ENCODE measurements around the gene MYCBPAP. TPM values are rescaled to one million over a fixed set of nuclear protein-coding genes. Genes with fewer than 3 reads are reported as not detected.

The MYCBPAP gene
- total and polyA plus RNA-seq, 3 experiments from 2014 or later: 0.83 to 0.86 TPM; not detected in 1

DNA sequence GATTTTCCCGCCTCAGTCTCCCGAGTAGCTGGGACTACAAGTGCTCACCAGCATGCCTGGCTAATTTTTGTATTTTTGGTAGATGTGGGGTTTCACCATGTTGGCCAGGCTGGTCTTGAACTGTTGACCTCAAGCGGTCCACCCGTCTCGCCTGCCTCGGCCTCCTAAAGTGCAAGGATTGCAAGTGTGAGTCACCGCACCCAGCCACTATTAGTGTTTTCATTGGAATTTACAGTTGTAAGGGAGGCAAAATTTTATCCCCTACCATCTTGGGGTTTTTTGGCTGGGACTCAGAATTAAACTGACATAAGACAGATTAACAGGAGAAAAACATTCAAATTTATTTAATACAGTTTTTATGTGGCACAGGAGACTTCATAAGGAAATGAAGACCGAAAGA, 12.3 kb upstream of the MYCBPAP start:
- no peaks in the 10 kb centered on the region for H3K4me1 Mint-ChIP-seq
- no peak for DNase-seq
- no peak overlapping the region for H3K4me3 Mint-ChIP-seq
- Histone ChIP-seq H3K27ac (ENCODE audit: low read depth, low read length) (no peak overlapping the region), H3K9me3 (ENCODE audit: low read length) (no peaks in the 10 kb centered on the region), H3K27me3 (ENCODE audit: insufficient read depth, low read length, poor library complexity, severe bottlenecking) (no peaks in the 10 kb centered on the region), H3K36me3 (ENCODE audit: insufficient read depth, low read length) (no peaks in the 10 kb centered on the region), H3K4me3 (ENCODE audit: low read length) (no peak overlapping the region), H3K4me1 (ENCODE audit: insufficient read depth, low read length) (no peaks in the 10 kb centered on the region)
- CTCF ChIA-PET: no interaction called here
- POLR2A ChIA-PET: no interaction called here
- H3K9me3 Mint-ChIP-seq: no peaks in the 10 kb centered on the region
- no peaks in the 10 kb centered on the region for H3K36me3 Mint-ChIP-seq
- no peak overlapping the region for H3K27ac Mint-ChIP-seq
- no peaks in the 10 kb centered on the region for H3K27me3 Mint-ChIP-seq

DNA sequence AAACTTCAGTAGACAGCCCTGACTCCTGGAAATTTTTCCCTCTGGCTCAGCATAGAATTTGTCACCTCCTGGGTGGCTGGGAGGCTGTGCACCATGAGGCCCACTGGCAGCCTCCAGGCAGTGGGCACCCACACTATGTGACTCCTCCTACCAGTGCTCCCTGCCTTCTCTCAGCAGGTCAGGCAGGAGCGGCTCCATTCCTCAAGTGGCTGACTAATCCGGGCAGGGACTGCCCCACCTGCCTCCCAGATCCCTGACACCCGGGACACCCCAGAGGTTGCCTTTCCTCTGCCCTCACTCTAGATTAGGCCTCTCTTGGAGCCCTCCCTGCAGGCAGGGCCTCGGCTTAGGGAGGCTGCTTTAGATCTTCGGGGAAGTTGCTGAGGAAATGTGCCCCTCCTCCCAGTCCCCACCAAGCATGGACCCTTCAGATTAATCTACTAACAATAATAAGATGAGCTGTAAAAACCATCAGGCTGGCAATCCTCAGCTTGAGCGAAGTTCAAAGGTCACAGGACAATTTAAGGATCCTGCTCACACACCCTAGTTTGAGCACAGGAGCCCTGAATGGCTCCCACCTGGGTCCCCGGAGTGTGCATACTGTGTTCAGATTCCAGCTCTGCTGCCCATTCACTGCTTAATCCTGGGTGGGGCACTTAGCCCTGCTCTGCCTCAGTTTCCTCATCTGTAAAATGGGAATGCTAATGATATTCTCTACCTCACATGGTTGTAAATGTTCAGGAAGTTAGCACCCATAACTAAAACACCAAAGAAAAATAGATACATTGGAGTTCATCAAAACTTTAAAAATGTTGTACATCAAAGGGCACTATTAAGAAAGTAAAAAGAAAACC, 10.0 kb upstream of the MYCBPAP start:
- Mint-ChIP-seq H3K36me3 (no peaks in the 10 kb centered on the region), H3K4me3 (no peak overlapping the region), H3K9me3 (no peaks in the 10 kb centered on the region), H3K27ac (no peak overlapping the region), H3K4me1 (no peaks in the 10 kb centered on the region), H3K27me3 (no peaks in the 10 kb centered on the region)
- Histone ChIP-seq H3K4me1 (ENCODE audit: insufficient read depth, low read length) (no peaks in the 10 kb centered on the region), H3K27me3 (ENCODE audit: insufficient read depth, low read length, poor library complexity, severe bottlenecking) (no peaks in the 10 kb centered on the region), H3K9me3 (ENCODE audit: low read length) (no peaks in the 10 kb centered on the region), H3K36me3 (ENCODE audit: insufficient read depth, low read length) (no peaks in the 10 kb centered on the region), H3K27ac (ENCODE audit: low read depth, low read length) (no peak overlapping the region), H3K4me3 (ENCODE audit: low read length) (no peak overlapping the region)
- DNase-seq: no peak
- CTCF ChIA-PET: interaction anchor here (1.1 kb wide), 1 partner anchor 19 kb away, joined by 4 read pairs; no protein-coding TSS in a partner anchor
- POLR2A ChIA-PET: interaction anchor here (0.6 kb wide), 1 partner anchor 36 kb away, joined by 3 read pairs; no protein-coding TSS in a partner anchor

- POLR2A ChIA-PET: no interaction called here
- H3K27me3 Mint-ChIP-seq: no peaks in the 10 kb centered on the region
Measured at GRCh38 chr17:50499270-50499669, 9.0 kb upstream of the MYCBPAP start.

DNA sequence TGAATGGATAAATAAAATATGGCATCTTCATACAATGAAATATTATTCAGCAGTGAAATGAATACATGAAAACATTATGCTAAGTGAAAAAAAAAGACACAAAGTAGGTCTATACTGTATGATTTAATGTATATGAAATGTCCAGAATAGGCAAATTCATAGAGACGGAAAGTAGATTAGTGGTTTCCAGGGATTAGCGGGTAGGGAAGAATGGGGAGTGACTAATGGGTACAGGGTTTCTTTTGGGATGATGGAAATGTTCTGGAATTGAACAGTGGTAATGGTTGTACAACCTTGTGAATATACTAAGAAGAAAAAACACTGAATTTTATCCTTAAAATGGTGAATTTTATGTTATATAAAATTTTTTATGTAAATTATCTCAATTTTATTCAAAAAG, 8.5 kb upstream of the MYCBPAP start:
- peaks cover 0 to 3% (median 0%) of the 10 kb centered on the region in 3 donors for H3K4me1 Mint-ChIP-seq
- no peaks in the 10 kb centered on the region for H3K9me3 Mint-ChIP-seq
- POLR2A ChIA-PET: no interaction called here
- Histone ChIP-seq H3K9me3 (ENCODE audit: low read length) (no peaks in the 10 kb centered on the region), H3K4me1 (ENCODE audit: insufficient read depth, low read length) (peaks cover 6% of the 10 kb centered on the region), H3K36me3 (ENCODE audit: insufficient read depth, low read length) (no peaks in the 10 kb centered on the region), H3K4me3 (ENCODE audit: low read length) (no peak overlapping the region), H3K27ac (ENCODE audit: low read depth, low read length) (no peak overlapping the region), H3K27me3 (ENCODE audit: insufficient read depth, low read length, poor library complexity, severe bottlenecking) (no peaks in the 10 kb centered on the region)
- H3K36me3 Mint-ChIP-seq: no peaks in the 10 kb centered on the region
- CTCF ChIA-PET: no interaction called here
- H3K27me3 Mint-ChIP-seq: no peaks in the 10 kb centered on the region
- H3K27ac Mint-ChIP-seq: no peak overlapping the region
- no peak for DNase-seq
- no peak overlapping the region for H3K4me3 Mint-ChIP-seq

More at GRCh38 chr17:50499270-50499669, 9.0 kb upstream of the MYCBPAP start:
- H3K27ac ChIP-seq (ENCODE audit: low read depth, low read length): no peak overlapping the region
- no peaks in the 10 kb centered on the region for H3K36me3 ChIP-seq (ENCODE audit: insufficient read depth, low read length)
- no peaks in the 10 kb centered on the region for H3K9me3 ChIP-seq (ENCODE audit: low read length)
- DNase-seq: no peak
- H3K27me3 ChIP-seq (ENCODE audit: insufficient read depth, low read length, poor library complexity, severe bottlenecking): no peaks in the 10 kb centered on the region
- Mint-ChIP-seq H3K4me3 (no peak overlapping the region), H3K36me3 (no peaks in the 10 kb centered on the region), H3K4me1 (peaks cover 0 to 3% (median 0%) of the 10 kb centered on the region in 3 donors), H3K27ac (no peak overlapping the region), H3K9me3 (no peaks in the 10 kb centered on the region)
- peaks cover 1% of the 10 kb centered on the region for H3K4me1 ChIP-seq (ENCODE audit: insufficient read depth, low read length)
- CTCF ChIA-PET: interaction anchor here (1.1 kb wide), 1 partner anchor 20 kb away, joined by 4 read pairs; no protein-coding TSS in a partner anchor
- H3K4me3 ChIP-seq (ENCODE audit: low read length): no peak overlapping the region

GRCh38 chr17:50501054-50501453, 7.2 kb upstream of the MYCBPAP start:
- ChIA-PET POLR2A (no interaction called here), CTCF (interaction anchor here (1.2 to 2.1 kb wide), 6 partner anchors 10 to 138 kb away, joined by 3 to 6 read pairs (median 4); partner anchors contain the start of gene RSAD1)
- Histone ChIP-seq H3K27ac (ENCODE audit: low read depth, low read length) (no peak overlapping the region), H3K9me3 (ENCODE audit: low read length) (no peaks in the 10 kb centered on the region), H3K4me1 (ENCODE audit: insufficient read depth, low read length) (peaks cover 6% of the 10 kb centered on the region), H3K27me3 (ENCODE audit: insufficient read depth, low read length, poor library complexity, severe bottlenecking) (no peaks in the 10 kb centered on the region), H3K36me3 (ENCODE audit: insufficient read depth, low read length) (no peaks in the 10 kb centered on the region), H3K4me3 (ENCODE audit: low read length) (no peak overlapping the region)
- no peak overlapping the region for H3K27ac Mint-ChIP-seq
- H3K9me3 Mint-ChIP-seq: no peaks in the 10 kb centered on the region
- no peaks in the 10 kb centered on the region for H3K27me3 Mint-ChIP-seq
- no peaks in the 10 kb centered on the region for H3K36me3 Mint-ChIP-seq
- no peak for DNase-seq
- H3K4me1 Mint-ChIP-seq: peaks cover 0 to 3% (median 0%) of the 10 kb centered on the region in 3 donors
- H3K4me3 Mint-ChIP-seq: no peak overlapping the region

DNA sequence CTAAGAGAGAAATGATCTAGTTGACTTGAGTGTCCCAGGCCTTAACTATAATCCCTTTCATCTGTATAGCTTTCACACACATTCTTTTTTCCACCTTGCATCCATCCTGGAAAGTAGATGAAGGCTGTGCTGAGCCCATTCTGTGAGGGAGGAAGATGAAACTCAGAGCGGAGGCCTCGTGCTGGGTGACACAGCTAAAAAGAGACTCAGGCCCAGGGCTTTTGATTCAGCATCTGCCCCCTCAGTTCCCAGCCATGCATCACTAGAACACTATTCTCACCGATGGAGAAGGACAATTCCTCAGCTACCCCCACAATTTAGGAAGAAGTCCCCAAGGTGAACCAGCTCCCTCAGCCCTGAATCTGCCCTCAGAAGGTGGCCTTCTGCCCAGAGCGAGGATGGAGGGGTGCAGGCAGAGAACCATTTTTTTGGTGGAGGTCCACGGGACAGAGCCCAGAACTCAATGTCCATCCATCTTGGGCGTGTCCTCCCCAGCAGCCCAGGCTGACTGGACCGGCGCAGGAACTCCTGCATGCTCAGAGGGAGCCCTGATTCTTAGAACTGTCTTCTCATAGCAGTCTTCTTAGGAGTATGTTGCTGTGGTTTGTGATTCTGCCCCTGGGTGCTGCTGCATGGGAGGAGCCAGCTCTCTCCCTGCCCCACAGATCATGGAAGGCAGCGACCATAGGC, 5.8 kb upstream of the MYCBPAP start:
- H3K4me1 ChIP-seq (ENCODE audit: insufficient read depth, low read length): peaks cover 6% of the 10 kb centered on the region
- CTCF ChIA-PET: interaction anchor here (1.2 to 2.1 kb wide), 6 partner anchors 9 to 302 kb away, joined by 3 to 7 read pairs (median 4); partner anchors contain the start of gene RSAD1
- no peaks in the 10 kb centered on the region for H3K27me3 ChIP-seq (ENCODE audit: insufficient read depth, low read length, poor library complexity, severe bottlenecking)
- POLR2A ChIA-PET: no interaction called here
- H3K36me3 Mint-ChIP-seq: no peaks in the 10 kb centered on the region
- H3K27me3 Mint-ChIP-seq: no peaks in the 10 kb centered on the region
- H3K27ac ChIP-seq (ENCODE audit: low read depth, low read length): no peak overlapping the region
- H3K9me3 ChIP-seq (ENCODE audit: low read length): no peaks in the 10 kb centered on the region
- H3K9me3 Mint-ChIP-seq: no peaks in the 10 kb centered on the region
- peaks cover 0 to 3% (median under 1%) of the 10 kb centered on the region in 3 donors for H3K4me1 Mint-ChIP-seq
- DNase-seq: no peak
- H3K36me3 ChIP-seq (ENCODE audit: insufficient read depth, low read length): no peaks in the 10 kb centered on the region
- no peak overlapping the region for H3K4me3 Mint-ChIP-seq
- no peak overlapping the region for H3K4me3 ChIP-seq (ENCODE audit: low read length)
- H3K27ac Mint-ChIP-seq: peak overlapping the region in 1 of 8 donors; percentile 27

- H3K4me3 ChIP-seq (ENCODE audit: low read length): no peak overlapping the region
- peak overlapping the region in 3 of 8 donors; percentile 7 to 35 (median 32) for H3K27ac Mint-ChIP-seq
- H3K9me3 Mint-ChIP-seq: no peaks in the 10 kb centered on the region
- H3K27me3 Mint-ChIP-seq: no peaks in the 10 kb centered on the region
- peaks cover 19 to 23% (median 22%) of the 10 kb centered on the region in 3 donors for H3K4me1 Mint-ChIP-seq
- no peaks in the 10 kb centered on the region for H3K36me3 Mint-ChIP-seq
- H3K4me1 ChIP-seq (ENCODE audit: insufficient read depth, low read length): peaks cover 14% of the 10 kb centered on the region
- ChIA-PET CTCF (interaction anchor here (0.7 to 1.3 kb wide), 2 partner anchors 43 to 143 kb away, joined by 3 read pairs; no protein-coding TSS in a partner anchor), POLR2A (no interaction called here)
- no peak for DNase-seq
- no peak overlapping the region for H3K27ac ChIP-seq (ENCODE audit: low read depth, low read length)
- H3K36me3 ChIP-seq (ENCODE audit: insufficient read depth, low read length): no peaks in the 10 kb centered on the region
- no peaks in the 10 kb centered on the region for H3K9me3 ChIP-seq (ENCODE audit: low read length)
- H3K27me3 ChIP-seq (ENCODE audit: insufficient read depth, low read length, poor library complexity, severe bottlenecking): no peaks in the 10 kb centered on the region
- peak overlapping the region in 1 of 7 donors; percentile 43 for H3K4me3 Mint-ChIP-seq
Measured at GRCh38 chr17:50505591-50506130, 2.6 kb upstream of the MYCBPAP start.

Measured in CD8-positive, alpha-beta memory T cell (primary cell).